Natural killer cell (primary cell): ENCODE measurements around the gene PLXNA4. TPM values are rescaled to one million over a fixed set of nuclear protein-coding genes. Genes with fewer than 3 reads are reported as not detected.

Experiments used
- ATAC-seq, 3 donors: fragments of 150-1000 bp in 2 of 3; fragments of 200-7000 bp in 1 of 3; cut with Tn5 transposase; 1 replicate in 1 of 3; 2 replicates in 2 of 3; pipeline ENCODE4 v1.10.0; 2021; ENCODE audit warnings: mild to moderate bottlenecking in 2 of 3, moderate library complexity in 2 of 3
- DNase-seq, 2 donors: peaks; one replicate each; pipeline versions ENCODE4 v3.0.0 to v3.0.0-alpha.2; 2013 to 2021; ENCODE audit warnings: mixed read lengths in 1 of 2
- H3K27ac ChIP-seq: one replicate; pipeline ENCODE4 v1.5.1; 2013; ENCODE audit warnings: mild to moderate bottlenecking, low read length
- H3K27me3 ChIP-seq: one replicate; pipeline ENCODE4 v1.6.1; 2013; ENCODE audit warnings: low read length; ENCODE audit not compliant: control insufficient read depth, insufficient read depth
- H3K36me3 ChIP-seq: one replicate; pipeline ENCODE4 v1.6.1; 2013; ENCODE audit warnings: low read length; ENCODE audit not compliant: control insufficient read depth, insufficient read depth
- H3K4me1 ChIP-seq: one replicate; pipeline ENCODE4 v1.6.1; 2013; ENCODE audit warnings: low read length; ENCODE audit not compliant: control insufficient read depth, insufficient read depth
- H3K4me3 ChIP-seq: one replicate; pipeline ENCODE4 v1.5.1; 2013; ENCODE audit warnings: low read length
- H3K9me3 ChIP-seq: one replicate; pipeline ENCODE4 v1.6.1; 2013; ENCODE audit warnings: low read length; ENCODE audit not compliant: control insufficient read depth, insufficient read depth
- H3K27ac Mint-ChIP-seq, 2 donors: one replicate each; pipeline ENCODE4 v1.8.0; 2022; ENCODE audit warnings: mild to moderate bottlenecking in 2 of 2, mixed read lengths in 2 of 2, moderate library complexity in 1 of 2
- H3K27me3 Mint-ChIP-seq, 2 donors: one replicate each; pipeline ENCODE4 v1.8.0; 2022; ENCODE audit warnings: low read depth in 2 of 2, mixed read lengths in 2 of 2
- H3K36me3 Mint-ChIP-seq: one replicate; pipeline ENCODE4 v1.8.0; 2022; ENCODE audit warnings: mixed read lengths
- H3K4me1 Mint-ChIP-seq, 2 donors: one replicate each; pipeline ENCODE4 v1.8.0; 2022; ENCODE audit warnings: mixed read lengths in 2 of 2
- H3K4me3 Mint-ChIP-seq: one replicate; pipeline ENCODE4 v1.8.0; 2022; ENCODE audit warnings: mild to moderate bottlenecking, moderate library complexity, mixed read lengths
- H3K9me3 Mint-ChIP-seq, 2 donors: one replicate each; pipeline ENCODE4 v1.8.0; 2022; ENCODE audit warnings: mixed read lengths in 2 of 2
- WGBS: methylation state at CpG from one replicate; pipeline ENCODE4 v1.1.7; 2013; ENCODE audit warnings: missing lambda C conversion rate; ENCODE audit not compliant: insufficient coverage; 5-methylcytosine and 5-hydroxymethylcytosine counted together
- intact Hi-C: fragments of 100-400 bp; cut with micrococcal nuclease; formaldehyde crosslinking; loops from one replicate; pipeline ENCODE4 v1.14.2; 2022
- total RNA-seq, 4 donors: library from RNA; stranded (reverse); fragments of 120-200 nt in 1 of 4; gene quantifications; one replicate each; pipeline versions ENCODE4 v1.2.3 to v1.2.4, GENCODE V29; 2013 to 2022
- TF ChIP-seq, protein P1 (sequence below): fragments of 200-600 bp; IDR thresholded peaks from one replicate; pipeline ENCODE4 v1.8.0; 2022; ENCODE audit warnings: antibody characterized with exemption

Gene PLXNA4
- total RNA-seq, 3 donors from 2014 or later (not counting 1 experiment from before 2014, with no cell fraction given) = 5.1 to 15.3 (median 10.9) TPM

DNA sequence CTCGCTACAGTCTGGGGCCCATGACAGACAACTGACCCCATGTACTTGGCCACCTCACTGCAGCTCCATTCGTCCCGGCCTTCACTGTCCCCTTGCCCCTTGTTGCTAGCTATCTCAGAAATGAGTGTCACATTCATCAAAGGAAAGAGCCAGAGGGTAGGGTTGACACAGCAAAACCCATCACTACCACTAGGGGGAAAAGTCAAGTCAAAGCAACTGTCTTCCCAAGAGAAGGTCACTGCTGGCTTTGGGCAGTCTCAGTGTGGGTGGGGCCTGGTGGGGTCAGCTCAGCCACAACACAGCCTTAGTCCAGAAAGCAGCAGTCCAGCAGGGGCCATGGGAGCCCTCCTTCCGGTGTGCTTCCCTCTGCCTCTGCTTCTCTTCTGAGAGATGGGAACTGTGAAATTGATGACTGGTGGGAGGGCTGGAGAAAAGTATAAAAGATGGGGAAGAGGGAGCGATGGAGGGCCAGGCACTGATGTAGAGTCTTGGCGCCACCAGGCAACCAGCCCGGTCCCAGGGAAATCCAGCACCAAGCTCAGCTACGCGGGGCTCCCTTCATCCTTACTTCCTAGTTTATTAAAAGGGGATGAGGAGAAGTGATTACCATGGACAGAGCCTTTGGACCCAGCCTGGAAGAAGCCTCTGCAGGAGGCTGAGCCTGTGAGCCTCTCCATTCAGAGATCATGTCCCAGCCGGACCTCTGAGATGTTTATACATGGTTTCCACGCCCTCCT is 58.0 kb downstream of the PLXNA4 start:
- 91% methylated on average over 9 of the region's 11 CpGs for WGBS
- peaks cover 34% of the 10 kb centered on the region in 2 donors for H3K4me1 Mint-ChIP-seq
- ATAC-seq = peak in 2 of 3 donors; percentile 44
- no peak overlapping the region for H3K4me3 Mint-ChIP-seq
- peaks cover 0 to 2% of the 10 kb centered on the region in 2 donors for H3K27me3 Mint-ChIP-seq
- H3K27ac Mint-ChIP-seq = no peak overlapping the region
- Histone ChIP-seq H3K4me3 (no peak overlapping the region), H3K4me1 (peaks cover 19% of the 10 kb centered on the region), H3K27ac (no peak overlapping the region), H3K27me3 (no peaks in the 10 kb centered on the region), H3K36me3 (no peaks in the 10 kb centered on the region), H3K9me3 (no peaks in the 10 kb centered on the region)
- DNase-seq = peak in 1 of 2 donors; percentile 42
- no peaks in the 10 kb centered on the region for H3K36me3 Mint-ChIP-seq
- H3K9me3 Mint-ChIP-seq = no peaks in the 10 kb centered on the region
- intact Hi-C loops = no loop called here
- TF ChIP-seq, protein P1, sequence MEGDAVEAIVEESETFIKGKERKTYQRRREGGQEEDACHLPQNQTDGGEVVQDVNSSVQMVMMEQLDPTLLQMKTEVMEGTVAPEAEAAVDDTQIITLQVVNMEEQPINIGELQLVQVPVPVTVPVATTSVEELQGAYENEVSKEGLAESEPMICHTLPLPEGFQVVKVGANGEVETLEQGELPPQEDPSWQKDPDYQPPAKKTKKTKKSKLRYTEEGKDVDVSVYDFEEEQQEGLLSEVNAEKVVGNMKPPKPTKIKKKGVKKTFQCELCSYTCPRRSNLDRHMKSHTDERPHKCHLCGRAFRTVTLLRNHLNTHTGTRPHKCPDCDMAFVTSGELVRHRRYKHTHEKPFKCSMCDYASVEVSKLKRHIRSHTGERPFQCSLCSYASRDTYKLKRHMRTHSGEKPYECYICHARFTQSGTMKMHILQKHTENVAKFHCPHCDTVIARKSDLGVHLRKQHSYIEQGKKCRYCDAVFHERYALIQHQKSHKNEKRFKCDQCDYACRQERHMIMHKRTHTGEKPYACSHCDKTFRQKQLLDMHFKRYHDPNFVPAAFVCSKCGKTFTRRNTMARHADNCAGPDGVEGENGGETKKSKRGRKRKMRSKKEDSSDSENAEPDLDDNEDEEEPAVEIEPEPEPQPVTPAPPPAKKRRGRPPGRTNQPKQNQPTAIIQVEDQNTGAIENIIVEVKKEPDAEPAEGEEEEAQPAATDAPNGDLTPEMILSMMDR = peak; percentile 59

DNA sequence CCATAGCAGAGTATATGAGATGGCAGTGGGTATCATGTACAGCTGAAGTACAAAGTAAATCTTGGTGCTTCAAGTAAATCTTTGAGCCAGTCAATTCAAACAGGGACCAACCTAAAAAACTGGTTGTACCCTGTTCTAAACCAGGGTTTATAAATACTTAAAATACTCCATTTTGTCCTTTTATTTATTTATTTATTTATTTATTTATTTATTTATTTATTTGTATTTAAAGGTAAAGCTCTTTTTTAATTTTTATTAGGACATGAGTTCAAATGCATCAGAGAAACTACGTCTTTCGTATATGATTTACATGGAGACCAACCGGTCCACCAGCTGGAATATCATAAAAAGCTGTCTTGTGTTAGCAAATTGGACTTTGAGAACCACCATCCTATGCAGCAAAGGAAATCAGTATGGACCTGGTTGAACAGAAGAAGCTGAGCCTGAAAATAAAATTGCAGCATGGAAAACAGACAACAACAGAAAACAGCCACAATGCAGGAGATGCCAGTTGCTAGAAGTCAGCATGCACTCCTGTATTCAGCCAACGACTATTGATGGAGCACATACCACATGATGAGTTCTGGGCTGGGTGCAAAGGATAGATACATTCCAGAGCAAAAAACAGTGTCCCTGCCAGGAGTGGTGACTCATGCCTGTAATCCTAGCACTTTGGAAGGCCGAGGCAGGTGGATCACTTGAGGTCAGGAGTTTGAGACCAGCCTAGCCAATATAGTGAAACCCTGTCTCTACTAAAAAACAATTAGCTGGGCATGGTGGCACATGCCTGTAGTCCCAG is 60.0 kb downstream of the PLXNA4 start:
- H3K36me3 Mint-ChIP-seq = no peaks in the 10 kb centered on the region
- ATAC-seq (no peak), DNase-seq (no peak)
- no peak overlapping the region for H3K4me3 Mint-ChIP-seq
- no peak overlapping the region for H3K27ac ChIP-seq
- H3K27ac Mint-ChIP-seq = no peak overlapping the region
- 97% methylated on average over 5 of the region's 5 CpGs for WGBS
- no peaks in the 10 kb centered on the region for H3K27me3 ChIP-seq
- H3K36me3 ChIP-seq = no peaks in the 10 kb centered on the region
- intact Hi-C loops = no loop called here
- H3K9me3 Mint-ChIP-seq = no peaks in the 10 kb centered on the region
- TF ChIP-seq, protein P1 = no peak
- H3K4me3 ChIP-seq = no peak overlapping the region
- H3K27me3 Mint-ChIP-seq = peaks cover 0 to 2% of the 10 kb centered on the region in 2 donors
- H3K4me1 Mint-ChIP-seq = peaks cover 29 to 38% of the 10 kb centered on the region in 2 donors
- peaks cover 19% of the 10 kb centered on the region for H3K4me1 ChIP-seq
- no peaks in the 10 kb centered on the region for H3K9me3 ChIP-seq

DNA sequence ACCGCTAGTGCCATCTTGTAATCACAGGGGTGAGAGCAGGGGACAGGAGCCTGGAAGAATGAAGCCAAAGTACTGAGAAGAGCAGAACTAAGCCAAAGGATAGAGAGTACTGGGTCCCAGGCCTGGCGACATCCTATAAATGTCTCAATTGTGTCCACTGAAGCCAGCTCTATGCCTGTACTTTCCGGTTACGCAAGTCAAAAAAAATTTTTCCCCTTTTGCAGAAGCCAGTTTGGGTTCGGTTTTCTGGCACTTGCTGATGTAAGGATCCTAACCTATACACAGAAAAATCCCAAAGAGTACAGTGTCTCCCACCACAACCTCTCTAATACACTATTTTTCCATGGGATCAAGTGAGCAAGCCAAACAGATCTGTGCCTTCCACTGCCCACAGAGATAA is 61.1 kb downstream of the PLXNA4 start:
- Mint-ChIP-seq H3K27me3 (peaks cover 0 to 9% of the 10 kb centered on the region in 2 donors), H3K27ac (no peak overlapping the region), H3K4me1 (peaks cover 30 to 39% of the 10 kb centered on the region in 2 donors), H3K4me3 (no peak overlapping the region), H3K36me3 (no peaks in the 10 kb centered on the region), H3K9me3 (no peaks in the 10 kb centered on the region)
- no peak for DNase-seq
- Histone ChIP-seq H3K4me1 (peaks cover 17% of the 10 kb centered on the region), H3K36me3 (no peaks in the 10 kb centered on the region), H3K27ac (no peak overlapping the region), H3K9me3 (no peaks in the 10 kb centered on the region), H3K4me3 (no peak overlapping the region), H3K27me3 (no peaks in the 10 kb centered on the region)
- 93% methylated on average over 5 of the region's 5 CpGs for WGBS
- ATAC-seq = no peak
- intact Hi-C loops = no loop called here
- TF ChIP-seq, protein P1 = no peak
